Keratinocyte (primary cell): ENCODE measurements around the gene NLRP5. TPM values are rescaled to one million over a fixed set of nuclear protein-coding genes. Genes with fewer than 3 reads are reported as not detected.

Experiments used
- DNase-seq: peaks from one replicate; pipeline ENCODE4 v3.0.0-alpha.2; 2011; ENCODE audit warnings: low read depth, missing footprints, low spot score
- FAIRE-seq: peaks from 2 replicates; lab custom pipeline; 2011; peaks lifted over from hg19 to GRCh38; lab: Jason Lieb, UNC
- H2AFZ ChIP-seq: 2 replicates; pipeline ENCODE4 v1.6.0; 2012; ENCODE audit warnings: low read length, control low read depth, inconsistent platforms; ENCODE audit not compliant: control insufficient read depth
- H3K27ac ChIP-seq: 2 replicates; pipeline ENCODE4 v1.5.1; 2011; ENCODE audit warnings: low read length; ENCODE audit not compliant: control insufficient read depth, insufficient read depth
- H3K27me3 ChIP-seq: 3 replicates; pipeline ENCODE4 v1.6.0; 2011; ENCODE audit warnings: low read length; ENCODE audit not compliant: control insufficient read depth, insufficient read depth; ENCODE audit errors: extremely low read depth
- H3K36me3 ChIP-seq, 2 experiments: 2 replicates in 1 of 2; 3 replicates in 1 of 2; pipeline ENCODE4 v1.5.1; 2011; ENCODE audit warnings: low read length in 2 of 2, mild to moderate bottlenecking in 1 of 2; ENCODE audit not compliant: control insufficient read depth in 2 of 2, insufficient read depth in 2 of 2; ENCODE audit errors: extremely low read depth in 1 of 2
- H3K4me1 ChIP-seq: 3 replicates; pipeline ENCODE4 v1.5.1; 2011; ENCODE audit warnings: low read length; ENCODE audit not compliant: control insufficient read depth, insufficient read depth; ENCODE audit errors: extremely low read depth
- H3K4me2 ChIP-seq: 3 replicates; pipeline ENCODE4 v1.6.0; 2011; ENCODE audit warnings: low read depth, low read length; ENCODE audit not compliant: control insufficient read depth, insufficient read depth; ENCODE audit errors: extremely low read depth
- H3K4me3 ChIP-seq, 3 experiments: fragments of 200-600 bp in 1 of 3; sonication (generic) in 1 of 3; 2 replicates in 2 of 3; 3 replicates in 1 of 3; pipeline ENCODE4 v1.5.1; 2011 to 2016; ENCODE audit warnings: low read length in 3 of 3, mild to moderate bottlenecking in 3 of 3, control low read depth in 2 of 3, inconsistent platforms in 1 of 3, low read depth in 1 of 3, mixed read lengths in 1 of 3, mixed run types in 1 of 3, moderate library complexity in 1 of 3; ENCODE audit not compliant: control insufficient read depth in 2 of 3, insufficient read depth in 2 of 3; ENCODE audit errors: extremely low read depth in 1 of 3
- H3K79me2 ChIP-seq: 2 replicates; pipeline ENCODE4 v1.6.0; 2012; ENCODE audit warnings: low read length; ENCODE audit not compliant: control insufficient read depth, insufficient read depth
- H3K9ac ChIP-seq: 3 replicates; pipeline ENCODE4 v1.6.0; 2011; ENCODE audit warnings: low read length; ENCODE audit not compliant: control insufficient read depth, insufficient read depth; ENCODE audit errors: extremely low read depth
- H3K9me1 ChIP-seq: 3 replicates; pipeline ENCODE4 v1.6.0; 2011; ENCODE audit warnings: low read length; ENCODE audit not compliant: control insufficient read depth, insufficient read depth; ENCODE audit errors: extremely low read depth
- H3K9me3 ChIP-seq: 2 replicates; pipeline ENCODE4 v1.5.1; 2012; ENCODE audit warnings: low read depth, low read length; ENCODE audit not compliant: control insufficient read depth
- H4K20me1 ChIP-seq: 3 replicates; pipeline ENCODE4 v1.6.0; 2011; ENCODE audit warnings: low read length; ENCODE audit not compliant: control insufficient read depth, insufficient read depth; ENCODE audit errors: extremely low read depth
- EZH2 ChIP-seq: IDR thresholded peaks from one replicate; pipeline ENCODE4 v1.6.1; 2012; ENCODE audit warnings: inconsistent platforms, mild to moderate bottlenecking, low read length, moderate library complexity
- dilution Hi-C: fragments of 300-500 bp; cut with MboI; formaldehyde crosslinking; loops from one replicate; pipeline ENCODE4 v1.7.0; 2020; ENCODE audit warnings: low sequenced_read_pairs; ENCODE audit not compliant: extremely low pct_ligation_motif_present
- polyA plus RNA-seq, 5 experiments: library from polyadenylated mRNA; depleted of rRNA in 3 of 5; stranded (reverse) in 3 of 5; stranded (forward) in 1 of 5; unstranded in 1 of 5; fragments of >200 nt; gene quantifications; 1 replicate in 1 of 5; 2 replicates in 3 of 5; 3 replicates in 1 of 5; pipeline versions ENCODE4 v1.2.1 to v1.2.3, GENCODE V29; 2011 to 2012; ENCODE audit warnings: missing spikeins in 2 of 5, low read depth in 1 of 5, low replicate concordance in 1 of 5
- TF ChIP-seq, protein P1 (sequence below), 3 experiments: IDR thresholded peaks in 1 of 3; conservative IDR thresholded peaks in 1 of 3; optimal IDR thresholded peaks in 1 of 3; 2 replicates in 2 of 3; 3 replicates in 1 of 3; pipeline versions ENCODE3 to v1.5.1; 2011; ENCODE audit warnings: low read length in 3 of 3, mild to moderate bottlenecking in 3 of 3, moderate library complexity in 2 of 3, control low read depth in 1 of 3, inconsistent platforms in 1 of 3; ENCODE audit not compliant: insufficient read depth in 2 of 3; ENCODE audit errors: extremely low read depth in 1 of 3

Gene NLRP5
- polyA plus RNA-seq, 1 donor (not counting 4 experiments of a cell fraction or from before 2014, with no cell fraction given): not detected

DNA sequence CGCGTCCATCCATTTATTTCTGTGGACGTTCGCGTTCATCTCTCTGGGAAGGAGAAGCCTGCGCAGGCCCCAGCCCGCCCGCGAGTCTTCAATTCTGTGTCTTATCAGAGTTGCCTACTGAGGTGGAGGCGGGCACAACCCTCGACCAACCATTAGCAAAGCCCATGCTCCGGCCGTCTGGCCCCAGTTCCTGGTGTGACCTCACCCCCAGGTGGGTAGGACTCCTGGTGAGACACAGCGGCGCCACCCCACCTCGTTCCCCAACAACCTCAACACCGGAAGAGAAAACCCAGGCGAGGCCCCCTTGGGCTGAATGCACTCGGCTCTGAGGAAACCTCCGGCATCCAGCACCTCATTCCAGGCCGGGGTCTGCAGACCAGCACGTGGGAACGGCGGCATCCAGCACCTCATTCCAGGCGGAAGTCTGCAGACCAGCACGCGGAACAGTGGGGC is 119.8 kb downstream of the NLRP5 start:
- TF ChIP-seq, protein P1, sequence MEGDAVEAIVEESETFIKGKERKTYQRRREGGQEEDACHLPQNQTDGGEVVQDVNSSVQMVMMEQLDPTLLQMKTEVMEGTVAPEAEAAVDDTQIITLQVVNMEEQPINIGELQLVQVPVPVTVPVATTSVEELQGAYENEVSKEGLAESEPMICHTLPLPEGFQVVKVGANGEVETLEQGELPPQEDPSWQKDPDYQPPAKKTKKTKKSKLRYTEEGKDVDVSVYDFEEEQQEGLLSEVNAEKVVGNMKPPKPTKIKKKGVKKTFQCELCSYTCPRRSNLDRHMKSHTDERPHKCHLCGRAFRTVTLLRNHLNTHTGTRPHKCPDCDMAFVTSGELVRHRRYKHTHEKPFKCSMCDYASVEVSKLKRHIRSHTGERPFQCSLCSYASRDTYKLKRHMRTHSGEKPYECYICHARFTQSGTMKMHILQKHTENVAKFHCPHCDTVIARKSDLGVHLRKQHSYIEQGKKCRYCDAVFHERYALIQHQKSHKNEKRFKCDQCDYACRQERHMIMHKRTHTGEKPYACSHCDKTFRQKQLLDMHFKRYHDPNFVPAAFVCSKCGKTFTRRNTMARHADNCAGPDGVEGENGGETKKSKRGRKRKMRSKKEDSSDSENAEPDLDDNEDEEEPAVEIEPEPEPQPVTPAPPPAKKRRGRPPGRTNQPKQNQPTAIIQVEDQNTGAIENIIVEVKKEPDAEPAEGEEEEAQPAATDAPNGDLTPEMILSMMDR (optimal IDR thresholded peaks at IDR 0.05 in 1 of 3, IDR thresholded peaks at IDR 0.05 in 1 of 3, conservative IDR thresholded peaks at IDR 0.05 in 1 of 3; ENCODE audit: extremely low read depth in 1 of 3, insufficient read depth in 2 of 3, low read length in 3 of 3): no peak
- TF ChIP-seq EZH2: no peak
- peaks cover 28% of the 10 kb centered on the region for H4K20me1 ChIP-seq
- H3K27ac ChIP-seq: no peak overlapping the region
- no peak overlapping the region for H3K4me3 ChIP-seq
- no peak for FAIRE-seq
- peaks cover 12% of the 10 kb centered on the region in 2 experiments for H3K36me3 ChIP-seq
- no peak overlapping the region for H2AFZ ChIP-seq
- dilution Hi-C loops: no loop called here
- no peak overlapping the region for H3K4me2 ChIP-seq
- no peak for DNase-seq
- no peak overlapping the region for H3K9ac ChIP-seq
- H3K9me1 ChIP-seq: no peaks in the 10 kb centered on the region
- H3K9me3 ChIP-seq: no peaks in the 10 kb centered on the region
- H3K4me1 ChIP-seq: peaks cover 15% of the 10 kb centered on the region
- no peaks in the 10 kb centered on the region for H3K27me3 ChIP-seq
- H3K79me2 ChIP-seq: peaks cover 80% of the 10 kb centered on the region

DNA sequence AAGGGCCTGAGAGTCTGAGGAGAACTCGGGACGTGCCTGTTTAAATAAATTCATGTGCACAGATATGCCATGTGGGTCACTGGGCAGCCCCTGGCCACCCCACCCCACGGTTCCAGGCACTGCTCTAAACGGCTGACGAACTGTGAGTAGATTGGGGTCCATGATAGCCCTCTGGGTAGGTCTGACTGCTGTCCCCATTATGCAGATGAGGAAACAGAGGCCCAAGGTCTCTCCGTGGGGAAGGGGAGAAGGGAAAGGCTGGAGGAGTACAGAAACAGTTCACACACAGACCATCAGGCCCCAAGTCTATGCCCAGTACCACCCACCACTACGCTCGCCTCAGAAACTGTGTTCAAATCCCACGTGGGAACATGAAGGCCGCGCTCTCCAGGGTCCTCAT is 120.4 kb downstream of the NLRP5 start:
- dilution Hi-C loops: no loop called here
- H3K9ac ChIP-seq: no peak overlapping the region
- peaks cover 86% of the 10 kb centered on the region for H3K79me2 ChIP-seq
- no peak overlapping the region for H3K27ac ChIP-seq
- H3K9me3 ChIP-seq: no peaks in the 10 kb centered on the region
- H3K36me3 ChIP-seq: peaks cover 12% of the 10 kb centered on the region in 2 experiments
- no peak for DNase-seq
- H2AFZ ChIP-seq: no peak overlapping the region
- TF ChIP-seq, protein P1 (optimal IDR thresholded peaks at IDR 0.05 in 1 of 3, IDR thresholded peaks at IDR 0.05 in 1 of 3, conservative IDR thresholded peaks at IDR 0.05 in 1 of 3; ENCODE audit: extremely low read depth in 1 of 3, insufficient read depth in 2 of 3, low read length in 3 of 3): no peak
- TF ChIP-seq EZH2: no peak
- no peak for FAIRE-seq
- H3K4me1 ChIP-seq: peaks cover 15% of the 10 kb centered on the region
- H3K27me3 ChIP-seq: no peaks in the 10 kb centered on the region
- no peaks in the 10 kb centered on the region for H3K9me1 ChIP-seq
- no peak overlapping the region for H3K4me2 ChIP-seq
- peaks cover 30% of the 10 kb centered on the region for H4K20me1 ChIP-seq
- H3K4me3 ChIP-seq: no peak overlapping the region
